ENCODE data around the gene ARHGAP18.

DNA sequence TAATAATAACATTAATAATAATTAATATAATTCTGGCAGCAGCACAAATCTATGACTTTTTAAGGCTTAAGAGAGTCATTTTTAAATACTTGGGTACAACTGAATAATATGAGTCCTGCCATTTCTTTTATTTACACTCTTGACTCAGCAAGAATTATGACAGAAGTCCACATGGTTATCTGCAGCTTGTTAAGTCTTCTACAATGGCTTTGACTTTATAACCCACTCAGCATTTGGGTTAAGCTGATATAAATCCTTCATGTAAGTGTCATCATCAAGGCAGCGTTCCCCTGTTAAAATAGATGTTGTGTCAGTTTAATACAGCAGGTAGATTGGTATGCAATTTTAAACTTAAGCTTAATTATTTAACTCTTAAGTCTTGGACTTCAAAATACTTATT lies 131.7 kb downstream of the ARHGAP18 start:
- TF ChIP-seq FOXP1 (IDR thresholded peaks at IDR 0.05) (no peak), FOXP1 (CRISPR knock-in tag; IDR thresholded peaks at IDR 0.05) (no peak), ZNF296 (CRISPR knock-in tag; conservative IDR thresholded peaks at IDR 0.05) (no peak), EZH2 (conservative IDR thresholded peaks at IDR 0.05; ENCODE audit: low read depth, low read length) (no peak)
